A673 (cell line): Measurements from ENCODE around the gene DNAH12. TPM values are rescaled to one million over a fixed set of nuclear protein-coding genes. Genes with fewer than 3 reads are reported as not detected.
"Not testable (repeated sequence)": the region's sequence is repeated elsewhere in the genome, so short reads cannot be mapped to it uniquely, and the experiment has no call there.

Source experiments
- BruUV-seq: library from RNA; stranded (reverse); fragments of 400-500 nt; replicated peaks from 2 replicates; lab custom pipeline; 2021; lab: Mats Ljungman, UMichigan
- CTCF ChIA-PET: fragments of 300-600 bp; sonication (Branson Sonifier 250); formaldehyde crosslinking; loops from one replicate; lab custom pipeline; 2022; ENCODE audit warnings: antibody characterized with exemption; lab: Charles Lee
- POLR2A ChIA-PET: fragments of 300-600 bp; sonication (Branson Sonifier 250); formaldehyde crosslinking; loops from one replicate; lab custom pipeline; 2022; ENCODE audit warnings: antibody characterized with exemption; ENCODE audit not compliant: low non-redundant PET; lab: Charles Lee
- DNase-seq: peaks from one replicate; pipeline ENCODE4 v3.0.0-alpha.2; 2015; ENCODE audit warnings: low spot score
- H3K27ac ChIP-seq: fragments of 200-600 bp; sonication (generic); 2 replicates; pipeline ENCODE4 v1.5.1; 2016; ENCODE audit warnings: mixed run types, low read depth, mild to moderate bottlenecking, mixed read lengths, antibody characterized with exemption, low read length; ENCODE audit not compliant: poor library complexity, severe bottlenecking
- H3K27me3 ChIP-seq: fragments of 200-600 bp; sonication (generic); replicated peaks from 2 replicates; pipeline ENCODE4 v1.6.1; 2017; ENCODE audit warnings: mixed run types, low read depth, mild to moderate bottlenecking, mixed read lengths, antibody characterized with exemption, low read length; ENCODE audit not compliant: insufficient read depth, poor library complexity
- H3K36me3 ChIP-seq: fragments of 200-600 bp; sonication (generic); 2 replicates; pipeline ENCODE4 v1.6.1; 2016; ENCODE audit warnings: mixed run types, mild to moderate bottlenecking, mixed read lengths, antibody characterized with exemption, low read length; ENCODE audit not compliant: insufficient read depth, poor library complexity, severe bottlenecking
- H3K4me1 ChIP-seq: fragments of 200-600 bp; sonication (generic); 2 replicates; pipeline ENCODE4 v1.6.1; 2017; ENCODE audit warnings: mixed run types, mild to moderate bottlenecking, mixed read lengths, antibody characterized with exemption, low read length; ENCODE audit not compliant: insufficient read depth, poor library complexity, severe bottlenecking
- H3K4me3 ChIP-seq: fragments of 200-600 bp; sonication (generic); 2 replicates; pipeline ENCODE4 v1.5.1; 2016; ENCODE audit warnings: low read depth, mixed run types, mild to moderate bottlenecking, mixed read lengths, low read length; ENCODE audit not compliant: poor library complexity, severe bottlenecking
- H3K9me3 ChIP-seq: fragments of 200-600 bp; sonication (generic); 2 replicates; pipeline ENCODE4 v1.6.1; 2016; ENCODE audit warnings: mixed run types, low read depth, mild to moderate bottlenecking, mixed read lengths, antibody characterized with exemption, low read length; ENCODE audit not compliant: poor library complexity, severe bottlenecking
- EZH2 ChIP-seq: fragments of 200-600 bp; sonication (generic); IDR thresholded peaks from 2 replicates; pipeline ENCODE4 v1.6.1; 2017; ENCODE audit warnings: borderline replicate concordance, low read depth, mild to moderate bottlenecking, mixed read lengths, antibody characterized with exemption, low read length; ENCODE audit not compliant: poor library complexity, severe bottlenecking
- intact Hi-C: fragments of 100-400 bp; cut with micrococcal nuclease; formaldehyde crosslinking; loops from one replicate; pipeline ENCODE4 v1.10.0; 2022; ENCODE audit not compliant: unreplicated experiment
- total RNA-seq: library from RNA; stranded (reverse); gene quantifications from 2 replicates; pipeline ENCODE4 v1.2.3, GENCODE V29; 2021
- TF ChIP-seq, protein P1 (sequence below): fragments of 300-800, 200-600 bp; sonication (generic); conservative IDR thresholded peaks from 2 replicates; pipeline ENCODE4 v1.5.1; 2017; ENCODE audit warnings: low read depth, mild to moderate bottlenecking, antibody characterized with exemption, low read length, moderate library complexity, mixed read lengths

DNAH12 gene
- total RNA-seq, 1 experiment from 2014 or later, result not detected

- no TSS peak for BruUV-seq
- ChIA-PET POLR2A (no interaction called here), CTCF (no interaction called here)
- no peaks in the 10 kb centered on the region for H3K36me3 ChIP-seq
- H3K4me1 ChIP-seq, result no peaks in the 10 kb centered on the region
- no peak for DNase-seq
- peaks cover 7% of the 10 kb centered on the region for H3K27me3 ChIP-seq
- no peaks in the 10 kb centered on the region for H3K9me3 ChIP-seq
- no peak for TF ChIP-seq EZH2
- TF ChIP-seq, protein P1, sequence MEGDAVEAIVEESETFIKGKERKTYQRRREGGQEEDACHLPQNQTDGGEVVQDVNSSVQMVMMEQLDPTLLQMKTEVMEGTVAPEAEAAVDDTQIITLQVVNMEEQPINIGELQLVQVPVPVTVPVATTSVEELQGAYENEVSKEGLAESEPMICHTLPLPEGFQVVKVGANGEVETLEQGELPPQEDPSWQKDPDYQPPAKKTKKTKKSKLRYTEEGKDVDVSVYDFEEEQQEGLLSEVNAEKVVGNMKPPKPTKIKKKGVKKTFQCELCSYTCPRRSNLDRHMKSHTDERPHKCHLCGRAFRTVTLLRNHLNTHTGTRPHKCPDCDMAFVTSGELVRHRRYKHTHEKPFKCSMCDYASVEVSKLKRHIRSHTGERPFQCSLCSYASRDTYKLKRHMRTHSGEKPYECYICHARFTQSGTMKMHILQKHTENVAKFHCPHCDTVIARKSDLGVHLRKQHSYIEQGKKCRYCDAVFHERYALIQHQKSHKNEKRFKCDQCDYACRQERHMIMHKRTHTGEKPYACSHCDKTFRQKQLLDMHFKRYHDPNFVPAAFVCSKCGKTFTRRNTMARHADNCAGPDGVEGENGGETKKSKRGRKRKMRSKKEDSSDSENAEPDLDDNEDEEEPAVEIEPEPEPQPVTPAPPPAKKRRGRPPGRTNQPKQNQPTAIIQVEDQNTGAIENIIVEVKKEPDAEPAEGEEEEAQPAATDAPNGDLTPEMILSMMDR, result no peak
- H3K27ac ChIP-seq, result no peak overlapping the region
- intact Hi-C loops, result no loop called here
- no peak overlapping the region for H3K4me3 ChIP-seq
Observed at GRCh38 chr3:57464011-57464410, 80.1 kb downstream of the DNAH12 start.

DNA sequence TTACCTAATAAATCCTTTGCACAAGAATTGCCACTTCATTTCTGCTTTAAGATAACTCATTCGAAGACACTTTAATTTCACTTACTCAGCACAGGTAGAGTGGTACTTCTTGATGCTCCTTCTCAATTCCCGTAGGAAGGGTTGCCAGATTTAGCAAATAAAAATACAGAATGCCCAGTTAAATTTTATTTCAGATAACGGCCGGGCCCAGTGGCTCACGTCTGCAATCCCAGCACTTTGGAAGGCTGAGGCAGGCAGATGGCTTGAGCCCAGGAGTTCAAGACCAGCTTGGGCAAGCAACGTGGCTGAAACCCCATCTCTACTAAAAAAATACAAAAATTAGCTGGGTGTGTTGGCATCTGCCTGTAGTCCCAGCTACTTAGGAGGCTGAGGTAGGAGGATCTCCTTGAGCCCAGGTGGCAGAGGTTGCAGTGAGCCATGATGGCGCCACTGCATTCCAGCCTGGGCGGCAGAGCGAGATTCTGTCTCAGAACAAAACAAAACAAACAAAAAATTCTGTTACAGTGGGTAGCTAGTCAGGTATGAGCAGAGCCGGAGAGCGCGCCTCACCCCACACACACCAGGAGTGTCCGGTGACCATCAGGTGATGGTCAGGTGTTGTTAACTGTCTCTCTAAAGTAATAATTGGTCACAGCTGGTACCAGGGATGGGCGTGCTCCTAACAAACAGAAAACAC is 92.8 kb downstream of the DNAH12 start:
- no peak for TF ChIP-seq EZH2
- TF ChIP-seq, protein P1, result no peak
- BruUV-seq, result no TSS peak
- Histone ChIP-seq H3K27ac (no peak overlapping the region), H3K27me3 (no peaks in the 10 kb centered on the region), H3K4me3 (no peak overlapping the region), H3K36me3 (no peaks in the 10 kb centered on the region), H3K4me1 (no peaks in the 10 kb centered on the region), H3K9me3 (no peaks in the 10 kb centered on the region)
- DNase-seq, result no peak
- ChIA-PET CTCF (no interaction called here), POLR2A (no interaction called here)
- intact Hi-C loops, result no loop called here

- H3K4me3 ChIP-seq, intact Hi-C loops, CTCF ChIA-PET, H3K27ac ChIP-seq, DNase-seq, H3K9me3 ChIP-seq, BruUV-seq, H3K36me3 ChIP-seq, H3K27me3 ChIP-seq, POLR2A ChIA-PET, H3K4me1 ChIP-seq: not testable (repeated sequence)
Observed at GRCh38 chr3:57449276-57449847, 94.8 kb downstream of the DNAH12 start.

- H3K9me3 ChIP-seq, H3K27ac ChIP-seq, H3K36me3 ChIP-seq, CTCF ChIA-PET, BruUV-seq, intact Hi-C loops, POLR2A ChIA-PET, DNase-seq, H3K4me3 ChIP-seq, H3K27me3 ChIP-seq, H3K4me1 ChIP-seq: not testable (repeated sequence)
Observed at GRCh38 chr3:57448489-57448888, 95.7 kb downstream of the DNAH12 start.
